ENCODE data around the gene ZSCAN10. TPM values are rescaled to one million over a fixed set of nuclear protein-coding genes. Genes with fewer than 3 reads are reported as not detected.
A peak's percentile ranks its signal among the peaks of the same experiment; 100 is the strongest.

ZSCAN10 gene
- total and polyA plus RNA-seq, 2 of the 13 experiments (the other 11 are each of a cell fraction or from before 2014, with no cell fraction given) = not detected

- no peak for TF ChIP-seq CEBPZ (IDR thresholded peaks at IDR 0.05; ENCODE audit: low read length)
- TF ChIP-seq ZNF543 (CRISPR knock-in tag; IDR thresholded peaks at IDR 0.05) = peak; percentile 88; the same call in 1 of the 2 replicates
- no peak; the same call in 1 of the 2 replicates for TF ChIP-seq ZNF383 (CRISPR knock-in tag; IDR thresholded peaks at IDR 0.05; ENCODE audit: borderline replicate concordance)
- TF ChIP-seq YEATS2 (CRISPR knock-in tag; IDR thresholded peaks at IDR 0.05; ENCODE audit: borderline replicate concordance) = peak; percentile 95
- TF ChIP-seq ZKSCAN1 (IDR thresholded peaks at IDR 0.05; ENCODE audit: low read length) = no peak
- no peak for TF ChIP-seq ZNF576 (CRISPR knock-in tag; IDR thresholded peaks at IDR 0.05)
- peak; percentile 53; the same call in 1 of the 2 replicates for TF ChIP-seq SALL2 (CRISPR knock-in tag; IDR thresholded peaks at IDR 0.05)
- no peak for TF ChIP-seq TERF1 (CRISPR knock-in tag; IDR thresholded peaks at IDR 0.05)
- TF ChIP-seq TBP (CRISPR knock-in tag; IDR thresholded peaks at IDR 0.05) = no peak
- TF ChIP-seq HNRNPUL1 (IDR thresholded peaks at IDR 0.05; ENCODE audit: low read depth, low read length) = no peak
- TF ChIP-seq THAP7 (CRISPR knock-in tag; IDR thresholded peaks at IDR 0.05) = no peak
- TF ChIP-seq BATF2 (CRISPR knock-in tag; IDR thresholded peaks at IDR 0.05) = no peak
- no peak for TF ChIP-seq ZNF549 (CRISPR knock-in tag; IDR thresholded peaks at IDR 0.05)
- 0 out of 2 replicates have a peak, but pooled peaks have one; percentile 49 for TF ChIP-seq ZNF704 (CRISPR knock-in tag; IDR thresholded peaks at IDR 0.05; ENCODE audit: borderline replicate concordance)
- TF ChIP-seq ZNF264 (CRISPR knock-in tag; IDR thresholded peaks at IDR 0.05) = no peak; the same call in 1 of the 2 replicates
- TF ChIP-seq FOXA3 (CRISPR knock-in tag; IDR thresholded peaks at IDR 0.05) = peak; percentile 73; the same call in 1 of the 2 replicates
- no peak for TF ChIP-seq BCL3 (CRISPR knock-in tag; IDR thresholded peaks at IDR 0.05)
- no peak for TF ChIP-seq TMF1 (CRISPR knock-in tag; IDR thresholded peaks at IDR 0.05; ENCODE audit: low read depth)
- no peak for TF ChIP-seq TCF7 (IDR thresholded peaks at IDR 0.05; ENCODE audit: low read depth)
- TF ChIP-seq YEATS4 (CRISPR knock-in tag; IDR thresholded peaks at IDR 0.05; ENCODE audit: borderline replicate concordance) = peak; percentile 92
- TF ChIP-seq NFRKB (IDR thresholded peaks at IDR 0.05) = no peak
Measured at GRCh38 chr16:3112058-3112880, 13.2 kb upstream of the ZSCAN10 start, which contains the start of gene ZNF205 (continued).
